DOHH2 (cell line): Measurements from ENCODE around the gene AKAP13.

Source experiments
- CTCF ChIP-seq: fragments of 200-600 bp; sonication (generic); IDR thresholded peaks from one replicate; pipeline ENCODE4 v1.5.1; 2014; ENCODE audit warnings: antibody characterized with exemption, mild to moderate bottlenecking, low read depth, low read length; ENCODE audit not compliant: poor library complexity, severe bottlenecking
- EZH2phosphoT487 ChIP-seq: fragments of 200-600 bp; sonication (generic); IDR thresholded peaks from 2 replicates; pipeline ENCODE4 v1.6.1; 2017; ENCODE audit warnings: borderline replicate concordance, mild to moderate bottlenecking, antibody characterized with exemption, low read length, moderate library complexity, mixed read lengths

DNA sequence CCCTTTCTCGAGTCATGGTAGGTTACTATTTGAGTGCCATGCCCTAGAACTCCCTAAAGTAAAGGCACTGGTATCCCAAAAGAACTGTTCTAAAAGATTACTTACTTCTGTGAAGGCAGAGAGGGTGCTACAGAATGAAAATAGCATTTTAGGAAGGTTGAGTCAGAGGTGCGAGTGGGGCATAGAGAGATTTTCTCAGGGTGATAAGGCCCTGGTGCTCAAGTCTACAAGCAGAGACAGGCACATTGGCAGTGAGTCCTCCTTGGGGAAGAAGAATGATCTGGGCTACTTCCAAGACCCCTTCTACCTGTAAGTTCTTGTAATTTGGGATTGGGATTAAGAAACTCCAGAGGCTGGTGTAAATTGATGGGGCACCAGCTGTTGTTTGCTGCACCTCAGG, 96.7 kb downstream of the AKAP13 start:
- TF ChIP-seq CTCF (no peak), EZH2phosphoT487 (no peak)
